ENCODE data around the gene SPC24.

- peak; percentile 69 to 78 for TF ChIP-seq POLR2AphosphoS5 (IDR thresholded peaks at IDR 0.05)
- TF ChIP-seq CTCF (IDR thresholded peaks at IDR 0.05) = no peak
These were observed 16.8 kb downstream of the SPC24 start for GRCh38 chr19:11138601-11139300.
